ENCODE results near the gene ZEB2.

DNA sequence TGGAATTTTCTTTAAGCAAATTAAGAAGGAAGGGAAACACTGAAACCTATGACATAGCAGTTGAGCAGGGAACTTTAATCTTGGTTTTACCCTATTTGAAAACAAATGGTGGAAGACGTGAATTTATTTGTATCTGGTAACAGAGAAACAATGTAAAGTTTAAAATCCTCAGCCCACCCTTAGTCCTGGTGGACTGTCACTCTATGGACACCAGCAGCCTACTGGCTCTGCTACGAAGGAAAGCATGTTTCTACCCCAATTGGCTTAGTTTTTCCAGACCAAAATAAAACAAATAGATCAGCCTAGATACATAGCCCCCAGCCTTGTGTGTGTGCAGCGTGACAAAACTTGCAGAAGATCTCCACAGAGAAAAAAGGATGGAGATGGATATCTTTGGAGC, 7.4 kb downstream of the ZEB2 start:
- no peak for TF ChIP-seq POLR2AphosphoS5 (IDR thresholded peaks at IDR 0.05; ENCODE audit: low read depth, low read length)
- no peak for TF ChIP-seq CTCF (IDR thresholded peaks at IDR 0.05)
- TF ChIP-seq, protein P1, sequence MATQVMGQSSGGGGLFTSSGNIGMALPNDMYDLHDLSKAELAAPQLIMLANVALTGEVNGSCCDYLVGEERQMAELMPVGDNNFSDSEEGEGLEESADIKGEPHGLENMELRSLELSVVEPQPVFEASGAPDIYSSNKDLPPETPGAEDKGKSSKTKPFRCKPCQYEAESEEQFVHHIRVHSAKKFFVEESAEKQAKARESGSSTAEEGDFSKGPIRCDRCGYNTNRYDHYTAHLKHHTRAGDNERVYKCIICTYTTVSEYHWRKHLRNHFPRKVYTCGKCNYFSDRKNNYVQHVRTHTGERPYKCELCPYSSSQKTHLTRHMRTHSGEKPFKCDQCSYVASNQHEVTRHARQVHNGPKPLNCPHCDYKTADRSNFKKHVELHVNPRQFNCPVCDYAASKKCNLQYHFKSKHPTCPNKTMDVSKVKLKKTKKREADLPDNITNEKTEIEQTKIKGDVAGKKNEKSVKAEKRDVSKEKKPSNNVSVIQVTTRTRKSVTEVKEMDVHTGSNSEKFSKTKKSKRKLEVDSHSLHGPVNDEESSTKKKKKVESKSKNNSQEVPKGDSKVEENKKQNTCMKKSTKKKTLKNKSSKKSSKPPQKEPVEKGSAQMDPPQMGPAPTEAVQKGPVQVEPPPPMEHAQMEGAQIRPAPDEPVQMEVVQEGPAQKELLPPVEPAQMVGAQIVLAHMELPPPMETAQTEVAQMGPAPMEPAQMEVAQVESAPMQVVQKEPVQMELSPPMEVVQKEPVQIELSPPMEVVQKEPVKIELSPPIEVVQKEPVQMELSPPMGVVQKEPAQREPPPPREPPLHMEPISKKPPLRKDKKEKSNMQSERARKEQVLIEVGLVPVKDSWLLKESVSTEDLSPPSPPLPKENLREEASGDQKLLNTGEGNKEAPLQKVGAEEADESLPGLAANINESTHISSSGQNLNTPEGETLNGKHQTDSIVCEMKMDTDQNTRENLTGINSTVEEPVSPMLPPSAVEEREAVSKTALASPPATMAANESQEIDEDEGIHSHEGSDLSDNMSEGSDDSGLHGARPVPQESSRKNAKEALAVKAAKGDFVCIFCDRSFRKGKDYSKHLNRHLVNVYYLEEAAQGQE (IDR thresholded peaks at IDR 0.05; ENCODE audit: insufficient read depth in 1 of 2, low read depth in 2 of 2, low read length in 1 of 2) = no peak
- TF ChIP-seq SIN3A (IDR thresholded peaks at IDR 0.05; ENCODE audit: borderline replicate concordance, insufficient read depth, low read depth, low read length) = no peak

Measured in Panc1 (cell line).